Vagina (tissue), 2 donors: ENCODE measurements around the gene COBL.

Experiments
- POLR2A ChIP-seq, 2 donors: fragments of 450-650 bp; IDR thresholded peaks; one replicate each; pipeline ENCODE4 v1.6.1; 2017; ENCODE audit warnings: antibody characterized with exemption in 2 of 2, mild to moderate bottlenecking in 2 of 2, moderate library complexity in 2 of 2
- TF ChIP-seq, protein P1 (sequence below), 3 experiments: fragments of 450-650 bp in 2 of 3; fragments of 200-600 bp in 1 of 3; sonication (generic) in 1 of 3; IDR thresholded peaks; one replicate each; pipeline ENCODE4 v1.5.1; 2017 to 2019; ENCODE audit warnings: antibody characterized with exemption in 3 of 3, mild to moderate bottlenecking in 2 of 3, moderate library complexity in 2 of 3

DNA sequence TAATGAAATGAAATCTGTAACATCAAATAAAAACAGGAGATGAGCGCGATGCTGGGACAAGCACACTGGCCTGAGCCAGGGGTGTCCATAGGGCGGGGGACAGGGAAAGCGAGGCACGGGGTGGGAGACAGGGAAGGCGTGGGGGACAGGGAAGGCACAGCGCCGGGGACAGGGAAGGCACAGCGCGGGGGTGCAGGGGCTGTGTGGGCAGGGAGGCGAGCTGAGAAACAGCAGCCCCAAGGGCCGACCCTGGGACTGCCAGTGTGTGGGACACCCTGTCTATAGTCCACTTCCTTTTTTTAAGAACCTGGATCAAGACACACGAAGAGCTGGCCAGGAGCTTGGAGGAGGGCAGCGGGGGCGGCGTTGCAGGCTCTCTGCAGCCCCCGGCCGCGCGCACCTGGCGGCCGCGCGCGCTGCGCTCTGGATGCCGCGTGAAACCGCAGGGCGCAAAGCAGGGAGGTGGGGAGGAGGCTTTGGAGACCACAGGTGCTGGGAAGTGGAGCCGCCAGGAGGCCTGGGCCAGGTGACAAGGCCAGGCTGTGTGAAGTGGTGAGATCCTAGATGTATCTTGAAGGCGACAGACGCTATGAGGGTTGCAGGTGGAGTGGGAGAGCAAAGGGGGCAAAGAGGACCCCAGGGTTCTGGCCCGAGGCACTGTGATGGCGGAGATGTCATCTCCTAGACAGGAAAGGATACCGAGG lies 157.7 kb downstream of the COBL start:
- TF ChIP-seq, protein P1, sequence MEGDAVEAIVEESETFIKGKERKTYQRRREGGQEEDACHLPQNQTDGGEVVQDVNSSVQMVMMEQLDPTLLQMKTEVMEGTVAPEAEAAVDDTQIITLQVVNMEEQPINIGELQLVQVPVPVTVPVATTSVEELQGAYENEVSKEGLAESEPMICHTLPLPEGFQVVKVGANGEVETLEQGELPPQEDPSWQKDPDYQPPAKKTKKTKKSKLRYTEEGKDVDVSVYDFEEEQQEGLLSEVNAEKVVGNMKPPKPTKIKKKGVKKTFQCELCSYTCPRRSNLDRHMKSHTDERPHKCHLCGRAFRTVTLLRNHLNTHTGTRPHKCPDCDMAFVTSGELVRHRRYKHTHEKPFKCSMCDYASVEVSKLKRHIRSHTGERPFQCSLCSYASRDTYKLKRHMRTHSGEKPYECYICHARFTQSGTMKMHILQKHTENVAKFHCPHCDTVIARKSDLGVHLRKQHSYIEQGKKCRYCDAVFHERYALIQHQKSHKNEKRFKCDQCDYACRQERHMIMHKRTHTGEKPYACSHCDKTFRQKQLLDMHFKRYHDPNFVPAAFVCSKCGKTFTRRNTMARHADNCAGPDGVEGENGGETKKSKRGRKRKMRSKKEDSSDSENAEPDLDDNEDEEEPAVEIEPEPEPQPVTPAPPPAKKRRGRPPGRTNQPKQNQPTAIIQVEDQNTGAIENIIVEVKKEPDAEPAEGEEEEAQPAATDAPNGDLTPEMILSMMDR (IDR thresholded peaks at IDR 0.05), result no peak
- TF ChIP-seq POLR2A (IDR thresholded peaks at IDR 0.05), result no peak
